ENCODE measurements around the gene ZDHHC16.
A peak's percentile ranks its signal among the peaks of the same experiment; 100 is the strongest.

ZDHHC16 gene

DNA sequence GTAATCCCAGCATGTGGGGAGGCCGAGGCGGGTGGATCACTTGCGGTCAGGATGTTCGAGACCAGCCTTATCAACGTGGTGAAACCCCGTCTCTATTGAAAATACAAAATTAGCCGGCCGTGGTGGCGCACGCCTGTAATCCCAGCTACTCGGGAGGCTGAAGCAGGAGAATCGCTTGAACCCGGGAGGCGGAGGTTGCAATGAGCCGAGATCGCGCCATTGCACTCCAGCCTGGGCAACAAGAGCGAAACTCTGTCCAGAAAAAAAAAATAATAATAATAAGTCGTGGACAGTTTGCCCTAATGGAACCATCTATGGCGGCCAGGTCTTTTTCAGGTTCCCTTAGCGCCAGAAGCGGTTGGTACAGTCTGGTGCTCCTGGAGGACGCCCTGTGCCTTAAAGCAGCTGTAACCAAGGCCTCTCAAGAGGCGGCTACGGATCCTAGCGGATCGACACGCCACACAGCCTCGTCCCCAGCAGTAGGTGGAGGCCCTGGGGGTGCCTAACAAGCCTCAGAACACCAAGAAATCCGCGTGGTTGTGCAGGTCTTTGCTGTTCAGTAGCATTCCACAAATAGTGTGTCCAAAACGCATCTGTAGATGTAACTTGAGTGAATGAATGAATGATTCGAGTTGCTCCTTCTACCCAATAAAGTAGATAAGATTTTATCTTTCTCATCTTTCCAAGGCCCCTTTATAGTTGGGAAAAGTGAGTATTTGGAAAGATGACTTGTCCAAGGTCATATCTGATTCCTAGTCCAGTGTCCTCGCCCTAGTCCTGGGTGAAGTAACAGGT lies 19.0 kb upstream of the ZDHHC16 start (continued):
- no peak for TF ChIP-seq ZNF202 (tag by site-specific recombination; IDR thresholded peaks at IDR 0.05; ENCODE audit: borderline replicate concordance)
- TF ChIP-seq SALL2 (tag by site-specific recombination; IDR thresholded peaks at IDR 0.05; ENCODE audit: borderline replicate concordance): no peak
- TF ChIP-seq ZNF776 (tag by site-specific recombination; IDR thresholded peaks at IDR 0.05; ENCODE audit: borderline replicate concordance): no peak

DNA sequence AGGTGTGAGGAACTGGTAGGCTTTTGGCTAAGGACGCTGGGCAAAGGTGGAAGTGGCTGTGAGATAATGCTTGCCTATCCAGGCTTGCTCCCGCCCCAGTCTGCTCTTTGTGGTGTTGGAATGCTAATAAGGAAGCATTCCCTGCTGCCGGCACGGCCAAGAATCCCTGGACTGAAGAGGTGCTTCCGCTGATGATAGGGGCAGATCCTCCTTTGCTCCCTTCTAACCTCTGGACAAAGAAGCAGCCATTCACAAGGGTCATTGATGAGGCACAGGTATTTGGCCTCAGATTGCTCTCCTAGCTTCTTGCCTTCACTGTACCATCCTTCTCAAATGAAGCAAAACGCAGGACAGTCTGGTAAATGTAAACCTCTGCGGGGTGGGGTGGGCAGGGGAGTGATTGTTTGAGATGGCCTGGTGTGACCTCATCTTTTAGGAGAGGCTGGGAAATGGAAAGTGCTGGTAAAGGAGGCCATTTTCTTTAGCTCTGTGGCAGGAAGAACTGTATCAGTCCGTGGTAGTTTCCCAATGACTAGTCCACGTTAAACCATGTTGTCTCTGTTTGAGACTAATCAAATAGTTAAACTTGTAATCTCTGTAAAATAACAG lies 18.3 kb upstream of the ZDHHC16 start:
- peak overlapping the region; percentile 96 for H3K27ac ChIP-seq (ENCODE audit: extremely low read depth, low read depth, low read length)
- no peaks in the 10 kb centered on the region for H3K9me3 ChIP-seq (ENCODE audit: control insufficient read depth, insufficient read depth, low read depth, low read length)
- ChIA-PET POLR2A (interaction anchor here (0.8 to 1.7 kb wide), 4 partner anchors 13 to 135 kb away, joined by 3 to 6 read pairs (median 4); partner anchors contain the start of genes ARHGAP19 and RRP12), CTCF (interaction anchor here (0.7 to 1.1 kb wide), 2 partner anchors 27 to 28 kb away, joined by 3 read pairs; no protein-coding TSS in a partner anchor)
- no peaks in the 10 kb centered on the region; the same call in 1 of the 2 replicates for H3K4me1 ChIP-seq (ENCODE audit: control insufficient read depth, insufficient read depth, low read length)
- H3K4me3 ChIP-seq (ENCODE audit: low read depth, low read length): peak overlapping the region; percentile 87
- H3K36me3 ChIP-seq (ENCODE audit: control insufficient read depth in 2 of 2, insufficient read depth in 1 of 2, low read length in 2 of 2): peaks cover 38 to 58% of the 10 kb centered on the region in 2 experiments
- TF ChIP-seq ZSCAN23 (tag by site-specific recombination; IDR thresholded peaks at IDR 0.05) (no peak), ZNF629 (tag by site-specific recombination; IDR thresholded peaks at IDR 0.05) (peak; percentile 36; the same call in 1 of the 2 replicates), ZNF600 (tag by site-specific recombination; IDR thresholded peaks at IDR 0.05) (peak; percentile 86), ZNF341 (tag by site-specific recombination; IDR thresholded peaks at IDR 0.05; ENCODE audit: low read depth) (peak; percentile 51; the same call in 1 of the 2 replicates), ZNF707 (tag by site-specific recombination; IDR thresholded peaks at IDR 0.05) (no peak), SP2 (tag by site-specific recombination; IDR thresholded peaks at IDR 0.05) (peak; percentile 50), ZNF768 (tag by site-specific recombination; IDR thresholded peaks at IDR 0.05) (no peak), EGR2 (tag by site-specific recombination; IDR thresholded peaks at IDR 0.05; ENCODE audit: low read depth) (no peak), ZNF658 (tag by site-specific recombination; IDR thresholded peaks at IDR 0.05) (no peak), MZF1 (tag by site-specific recombination; IDR thresholded peaks at IDR 0.05; ENCODE audit: borderline replicate concordance) (no peak), ZNF654 (tag by site-specific recombination; IDR thresholded peaks at IDR 0.05; ENCODE audit: low read depth) (no peak), ZIC2 (tag by site-specific recombination; IDR thresholded peaks at IDR 0.05) (no peak), SP7 (tag by site-specific recombination; IDR thresholded peaks at IDR 0.05) (peak; percentile 14; the same call in 1 of the 2 replicates), GLIS1 (tag by site-specific recombination; IDR thresholded peaks at IDR 0.05) (no peak), MEIS1 (CRISPR knock-in tag; IDR thresholded peaks at IDR 0.05; ENCODE audit: borderline replicate concordance) (no peak), ZEB2 (tag by site-specific recombination; IDR thresholded peaks at IDR 0.05) (0 out of 2 replicates have a peak, but pooled peaks have one; percentile 39), ZNF24 (tag by site-specific recombination; IDR thresholded peaks at IDR 0.05) (0 out of 2 replicates have a peak, but pooled peaks have one; percentile 11), ZBTB48 (tag by site-specific recombination; IDR thresholded peaks at IDR 0.05) (no peak), ZNF404 (tag by site-specific recombination; IDR thresholded peaks at IDR 0.05) (no peak), WT1 (tag by site-specific recombination; IDR thresholded peaks at IDR 0.05) (peak; percentile 56; the same call in 1 of the 2 replicates)
- TF ChIP-seq, protein P1, sequence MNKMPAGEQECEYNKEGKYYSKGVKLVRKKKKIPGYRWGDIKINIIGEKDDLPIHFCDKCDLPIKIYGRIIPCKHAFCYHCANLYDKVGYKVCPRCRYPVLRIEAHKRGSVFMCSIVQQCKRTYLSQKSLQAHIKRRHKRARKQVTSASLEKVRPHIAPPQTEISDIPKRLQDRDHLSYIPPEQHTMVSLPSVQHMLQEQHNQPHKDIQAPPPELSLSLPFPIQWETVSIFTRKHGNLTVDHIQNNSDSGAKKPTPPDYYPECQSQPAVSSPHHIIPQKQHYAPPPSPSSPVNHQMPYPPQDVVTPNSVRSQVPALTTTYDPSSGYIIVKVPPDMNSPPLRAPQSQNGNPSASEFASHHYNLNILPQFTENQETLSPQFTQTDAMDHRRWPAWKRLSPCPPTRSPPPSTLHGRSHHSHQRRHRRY (tag by site-specific recombination; IDR thresholded peaks at IDR 0.05): no peak
- TF ChIP-seq, protein P2, sequence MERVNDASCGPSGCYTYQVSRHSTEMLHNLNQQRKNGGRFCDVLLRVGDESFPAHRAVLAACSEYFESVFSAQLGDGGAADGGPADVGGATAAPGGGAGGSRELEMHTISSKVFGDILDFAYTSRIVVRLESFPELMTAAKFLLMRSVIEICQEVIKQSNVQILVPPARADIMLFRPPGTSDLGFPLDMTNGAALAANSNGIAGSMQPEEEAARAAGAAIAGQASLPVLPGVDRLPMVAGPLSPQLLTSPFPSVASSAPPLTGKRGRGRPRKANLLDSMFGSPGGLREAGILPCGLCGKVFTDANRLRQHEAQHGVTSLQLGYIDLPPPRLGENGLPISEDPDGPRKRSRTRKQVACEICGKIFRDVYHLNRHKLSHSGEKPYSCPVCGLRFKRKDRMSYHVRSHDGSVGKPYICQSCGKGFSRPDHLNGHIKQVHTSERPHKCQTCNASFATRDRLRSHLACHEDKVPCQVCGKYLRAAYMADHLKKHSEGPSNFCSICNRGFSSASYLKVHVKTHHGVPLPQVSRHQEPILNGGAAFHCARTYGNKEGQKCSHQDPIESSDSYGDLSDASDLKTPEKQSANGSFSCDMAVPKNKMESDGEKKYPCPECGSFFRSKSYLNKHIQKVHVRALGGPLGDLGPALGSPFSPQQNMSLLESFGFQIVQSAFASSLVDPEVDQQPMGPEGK (tag by site-specific recombination; IDR thresholded peaks at IDR 0.05): no peak
- TF ChIP-seq, protein P3, sequence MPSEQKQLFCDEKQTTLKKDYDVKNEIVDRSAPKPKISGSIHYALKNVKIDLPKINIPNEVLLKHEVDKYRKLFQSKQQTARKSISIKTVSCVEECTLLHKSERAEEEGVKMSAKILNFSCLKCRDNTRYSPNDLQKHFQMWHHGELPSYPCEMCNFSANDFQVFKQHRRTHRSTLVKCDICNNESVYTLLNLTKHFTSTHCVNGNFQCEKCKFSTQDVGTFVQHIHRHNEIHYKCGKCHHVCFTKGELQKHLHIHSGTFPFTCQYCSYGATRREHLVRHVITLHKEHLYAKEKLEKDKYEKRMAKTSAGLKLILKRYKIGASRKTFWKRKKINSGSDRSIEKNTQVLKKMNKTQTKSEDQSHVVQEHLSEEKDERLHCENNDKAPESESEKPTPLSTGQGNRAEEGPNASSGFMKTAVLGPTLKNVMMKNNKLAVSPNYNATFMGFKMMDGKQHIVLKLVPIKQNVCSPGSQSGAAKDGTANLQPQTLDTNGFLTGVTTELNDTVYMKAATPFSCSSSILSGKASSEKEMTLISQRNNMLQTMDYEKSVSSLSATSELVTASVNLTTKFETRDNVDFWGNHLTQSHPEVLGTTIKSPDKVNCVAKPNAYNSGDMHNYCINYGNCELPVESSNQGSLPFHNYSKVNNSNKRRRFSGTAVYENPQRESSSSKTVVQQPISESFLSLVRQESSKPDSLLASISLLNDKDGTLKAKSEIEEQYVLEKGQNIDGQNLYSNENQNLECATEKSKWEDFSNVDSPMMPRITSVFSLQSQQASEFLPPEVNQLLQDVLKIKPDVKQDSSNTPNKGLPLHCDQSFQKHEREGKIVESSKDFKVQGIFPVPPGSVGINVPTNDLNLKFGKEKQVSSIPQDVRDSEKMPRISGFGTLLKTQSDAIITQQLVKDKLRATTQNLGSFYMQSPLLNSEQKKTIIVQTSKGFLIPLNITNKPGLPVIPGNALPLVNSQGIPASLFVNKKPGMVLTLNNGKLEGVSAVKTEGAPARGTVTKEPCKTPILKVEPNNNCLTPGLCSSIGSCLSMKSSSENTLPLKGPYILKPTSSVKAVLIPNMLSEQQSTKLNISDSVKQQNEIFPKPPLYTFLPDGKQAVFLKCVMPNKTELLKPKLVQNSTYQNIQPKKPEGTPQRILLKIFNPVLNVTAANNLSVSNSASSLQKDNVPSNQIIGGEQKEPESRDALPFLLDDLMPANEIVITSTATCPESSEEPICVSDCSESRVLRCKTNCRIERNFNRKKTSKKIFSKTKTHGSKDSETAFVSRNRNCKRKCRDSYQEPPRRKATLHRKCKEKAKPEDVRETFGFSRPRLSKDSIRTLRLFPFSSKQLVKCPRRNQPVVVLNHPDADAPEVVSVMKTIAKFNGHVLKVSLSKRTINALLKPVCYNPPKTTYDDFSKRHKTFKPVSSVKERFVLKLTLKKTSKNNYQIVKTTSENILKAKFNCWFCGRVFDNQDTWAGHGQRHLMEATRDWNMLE (tag by site-specific recombination; conservative IDR thresholded peaks at IDR 0.05; ENCODE audit: low read depth): no peak
